ENCODE measurements around the gene KLRF2. TPM values are rescaled to one million over a fixed set of nuclear protein-coding genes. Genes with fewer than 3 reads are reported as not detected.

KLRF2 gene
- total RNA-seq, 4 donors from 2014 or later = not detected

DNA sequence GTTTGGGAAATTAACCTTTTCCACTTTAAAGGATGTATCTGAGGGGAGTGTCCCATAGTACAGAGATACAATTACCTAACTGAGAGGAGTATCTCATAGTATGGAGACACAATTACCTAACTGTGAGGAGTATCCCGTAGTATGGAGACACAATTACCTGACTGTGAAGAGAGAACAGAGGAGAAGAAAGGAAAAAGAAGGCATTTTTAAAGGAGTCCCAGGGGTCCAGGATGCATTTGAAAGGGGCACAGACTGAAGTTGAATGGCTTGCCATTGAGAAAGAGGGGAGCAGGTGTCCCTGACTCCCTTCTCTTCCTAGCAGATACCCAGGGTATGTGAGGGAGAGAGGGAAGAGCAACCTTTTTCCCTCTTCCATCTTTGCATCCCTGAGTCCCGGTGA lies 17.9 kb downstream of the KLRF2 start:
- TF ChIP-seq EP300 (IDR thresholded peaks at IDR 0.05; ENCODE audit: low read depth) (no peak), POLR2A (IDR thresholded peaks at IDR 0.05) (no peak), POLR2AphosphoS5 (IDR thresholded peaks at IDR 0.05) (no peak)
- in situ Hi-C loops (cut with MboI; ENCODE audit: low pct_ligation_motif_present in 1 of 4, low pct_unique_long_range_greater_than_20kb in 1 of 4, low sequenced_read_pairs in 3 of 4) = no loop called here

GRCh38 chr12:9900930-9901329 lies 19.6 kb downstream of the KLRF2 start:
- DNase-seq = no peak
- intact Hi-C loops (cut with DNase I; ENCODE audit: low total_unique reads) = no loop called here
- H3K4me1 ChIP-seq = no peaks in the 10 kb centered on the region
- peaks cover 0 to 3% of the 10 kb centered on the region in 2 donors for H3K9me3 ChIP-seq
- WGBS, 2 donors (ENCODE audit: low coverage in 1 of 2) = 75 to 78% methylated on average over 2 of the region's 2 CpGs
- no peak overlapping the region for H3K4me3 ChIP-seq
- TF ChIP-seq EP300 (IDR thresholded peaks at IDR 0.05; ENCODE audit: low read depth) (no peak), POLR2A (IDR thresholded peaks at IDR 0.05) (no peak), POLR2AphosphoS5 (IDR thresholded peaks at IDR 0.05) (no peak)
- TF ChIP-seq, protein P1, sequence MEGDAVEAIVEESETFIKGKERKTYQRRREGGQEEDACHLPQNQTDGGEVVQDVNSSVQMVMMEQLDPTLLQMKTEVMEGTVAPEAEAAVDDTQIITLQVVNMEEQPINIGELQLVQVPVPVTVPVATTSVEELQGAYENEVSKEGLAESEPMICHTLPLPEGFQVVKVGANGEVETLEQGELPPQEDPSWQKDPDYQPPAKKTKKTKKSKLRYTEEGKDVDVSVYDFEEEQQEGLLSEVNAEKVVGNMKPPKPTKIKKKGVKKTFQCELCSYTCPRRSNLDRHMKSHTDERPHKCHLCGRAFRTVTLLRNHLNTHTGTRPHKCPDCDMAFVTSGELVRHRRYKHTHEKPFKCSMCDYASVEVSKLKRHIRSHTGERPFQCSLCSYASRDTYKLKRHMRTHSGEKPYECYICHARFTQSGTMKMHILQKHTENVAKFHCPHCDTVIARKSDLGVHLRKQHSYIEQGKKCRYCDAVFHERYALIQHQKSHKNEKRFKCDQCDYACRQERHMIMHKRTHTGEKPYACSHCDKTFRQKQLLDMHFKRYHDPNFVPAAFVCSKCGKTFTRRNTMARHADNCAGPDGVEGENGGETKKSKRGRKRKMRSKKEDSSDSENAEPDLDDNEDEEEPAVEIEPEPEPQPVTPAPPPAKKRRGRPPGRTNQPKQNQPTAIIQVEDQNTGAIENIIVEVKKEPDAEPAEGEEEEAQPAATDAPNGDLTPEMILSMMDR (IDR thresholded peaks at IDR 0.05) = no peak
- H3K27me3 ChIP-seq = no peaks in the 10 kb centered on the region
- no peaks in the 10 kb centered on the region for H3K36me3 ChIP-seq
- no peak overlapping the region for H3K27ac ChIP-seq
- in situ Hi-C loops (cut with MboI; ENCODE audit: low pct_ligation_motif_present in 1 of 4, low pct_unique_long_range_greater_than_20kb in 1 of 4, low sequenced_read_pairs in 3 of 4) = no loop called here

More for the DNA sequence above, 17.9 kb downstream of the KLRF2 start:
- DNase-seq = no peak
- Histone ChIP-seq H3K36me3 (no peaks in the 10 kb centered on the region), H3K9me3 (peaks cover 0 to 3% of the 10 kb centered on the region in 2 donors), H3K27me3 (no peaks in the 10 kb centered on the region), H3K27ac (no peak overlapping the region), H3K4me3 (no peak overlapping the region), H3K4me1 (no peaks in the 10 kb centered on the region)
- 91% methylated on average over 2 of the region's 2 CpGs; no CpG with 5 or more reads in 1 of the 2 donors for WGBS, 2 donors (ENCODE audit: low coverage in 1 of 2)
- intact Hi-C loops (cut with DNase I; ENCODE audit: low total_unique reads) = no loop called here

GRCh38 chr12:9902539-9903228 lies 21.4 kb downstream of the KLRF2 start:
- H3K4me1 ChIP-seq = no peaks in the 10 kb centered on the region
- peaks cover 0 to 3% of the 10 kb centered on the region in 2 donors for H3K9me3 ChIP-seq
- no peak for DNase-seq
- intact Hi-C loops (cut with DNase I; ENCODE audit: low total_unique reads) = no loop called here
- H3K4me3 ChIP-seq = no peak overlapping the region
- TF ChIP-seq POLR2AphosphoS5 (IDR thresholded peaks at IDR 0.05) (no peak), EP300 (IDR thresholded peaks at IDR 0.05; ENCODE audit: low read depth) (no peak), POLR2A (IDR thresholded peaks at IDR 0.05) (no peak)
- TF ChIP-seq, protein P1 (IDR thresholded peaks at IDR 0.05) = no peak
- no peaks in the 10 kb centered on the region for H3K27me3 ChIP-seq
- no peaks in the 10 kb centered on the region for H3K36me3 ChIP-seq
- no peak overlapping the region for H3K27ac ChIP-seq
- in situ Hi-C loops (cut with MboI; ENCODE audit: low pct_ligation_motif_present in 1 of 4, low pct_unique_long_range_greater_than_20kb in 1 of 4, low sequenced_read_pairs in 3 of 4) = no loop called here
- WGBS, 2 donors (ENCODE audit: low coverage in 1 of 2) = 79 to 87% methylated on average over 5 to 7 of the region's 7 CpGs

DNA sequence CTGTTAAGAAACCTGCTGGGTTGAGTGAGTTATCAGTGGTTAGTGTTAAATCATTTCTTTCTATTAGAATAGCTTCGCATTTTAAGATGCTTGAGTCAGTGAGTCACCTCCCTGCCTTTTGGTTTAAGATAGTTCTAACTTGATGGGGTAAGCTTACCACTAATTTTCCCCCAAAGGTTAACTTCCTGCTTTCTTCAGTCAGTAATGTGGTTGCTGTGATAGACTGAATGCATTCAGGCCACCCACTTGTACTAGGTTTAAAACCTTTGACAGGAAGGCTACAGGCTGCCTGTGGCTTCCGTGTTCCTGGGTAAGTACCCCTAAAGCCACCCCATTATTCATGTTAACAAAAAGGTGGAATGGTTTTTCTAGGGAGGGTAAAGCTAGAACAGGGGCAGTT lies 25.6 kb downstream of the KLRF2 start:
- peaks cover 13 to 19% of the 10 kb centered on the region in 2 donors for H3K9me3 ChIP-seq
- H3K4me1 ChIP-seq = no peaks in the 10 kb centered on the region
- peak; percentile 9 for DNase-seq
- H3K4me3 ChIP-seq = no peak overlapping the region
- WGBS, 2 donors (ENCODE audit: low coverage in 1 of 2) = 68% methylated on average over 2 of the region's 2 CpGs; no CpG with 5 or more reads in 1 of the 2 donors
- TF ChIP-seq, protein P1 (IDR thresholded peaks at IDR 0.05) = no peak
- TF ChIP-seq POLR2A (IDR thresholded peaks at IDR 0.05) (no peak), POLR2AphosphoS5 (IDR thresholded peaks at IDR 0.05) (no peak), EP300 (IDR thresholded peaks at IDR 0.05; ENCODE audit: low read depth) (no peak)
- in situ Hi-C loops (cut with MboI; ENCODE audit: low pct_ligation_motif_present in 1 of 4, low pct_unique_long_range_greater_than_20kb in 1 of 4, low sequenced_read_pairs in 3 of 4) = no loop called here
- no peak overlapping the region for H3K27ac ChIP-seq
- no peaks in the 10 kb centered on the region for H3K36me3 ChIP-seq
- H3K27me3 ChIP-seq = no peaks in the 10 kb centered on the region
- intact Hi-C loops (cut with DNase I; ENCODE audit: low total_unique reads) = no loop called here

Data from transverse colon (tissue), 4 donors.